Uterus (tissue), 2 donors: ENCODE results near the gene DDX4.

Source experiments
- CTCF ChIP-seq, 4 experiments: fragments of 200-600 bp in 2 of 4; fragments of 450-650 bp in 2 of 4; sonication (generic) in 2 of 4; IDR thresholded peaks; one replicate each; pipeline ENCODE4 v1.5.1; 2016 to 2019; ENCODE audit warnings: antibody characterized with exemption in 4 of 4, mild to moderate bottlenecking in 2 of 4, moderate library complexity in 1 of 4
- POLR2A ChIP-seq, 2 donors: fragments of 450-650 bp; IDR thresholded peaks; one replicate each; pipeline ENCODE4 v1.6.1; 2016; ENCODE audit warnings: antibody characterized with exemption in 2 of 2, mild to moderate bottlenecking in 1 of 2, moderate library complexity in 1 of 2

- TF ChIP-seq CTCF (IDR thresholded peaks at IDR 0.05), result peak; percentile 30 to 54 (median 40)
- no peak for TF ChIP-seq POLR2A (IDR thresholded peaks at IDR 0.05)
These were observed 43.6 kb upstream of the DDX4 start for GRCh38 chr5:55694152-55694830.
